GM23338 (cell line): Measurements from ENCODE around the gene BCL2. TPM values are rescaled to one million over a fixed set of nuclear protein-coding genes. Genes with fewer than 3 reads are reported as not detected.

Experiments
- ATAC-seq: fragments of 200-7000 bp; cut with Tn5 transposase; 3 replicates; pipeline ENCODE4 v1.9.1; 2020
- DNase-seq: peaks from one replicate; pipeline ENCODE4 v3.0.0-alpha.2; 2015; ENCODE audit warnings: low spot score
- H2AFZ ChIP-seq: fragments of 200-600 bp; sonication (generic); 2 replicates; pipeline ENCODE4 v1.8.0; 2016; ENCODE audit warnings: antibody characterized with exemption, mild to moderate bottlenecking, moderate library complexity
- H3F3A ChIP-seq: fragments of 200-600 bp; sonication (generic); replicated peaks from 2 replicates; pipeline ENCODE4 v1.8.0; 2017; ENCODE audit warnings: antibody characterized with exemption, mixed run types, low read depth
- H3K27ac ChIP-seq: fragments of 200-600 bp; sonication (generic); 2 replicates; pipeline ENCODE4 v1.6.1; 2016; ENCODE audit warnings: low read depth
- H3K27me3 ChIP-seq: fragments of 200-600 bp; sonication (generic); 2 replicates; pipeline ENCODE4 v1.8.0; 2016; ENCODE audit warnings: mild to moderate bottlenecking, mixed run types, moderate library complexity; ENCODE audit not compliant: insufficient read depth
- H3K36me3 ChIP-seq: fragments of 200-600 bp; sonication (generic); 2 replicates; pipeline ENCODE4 v1.8.0; 2016; ENCODE audit warnings: mild to moderate bottlenecking; ENCODE audit not compliant: insufficient read depth
- H3K4me1 ChIP-seq: fragments of 200-600 bp; sonication (generic); 2 replicates; pipeline ENCODE4 v1.8.0; 2016; ENCODE audit warnings: mild to moderate bottlenecking, moderate library complexity; ENCODE audit not compliant: insufficient read depth
- H3K4me2 ChIP-seq: fragments of 200-600 bp; sonication (generic); 2 replicates; pipeline ENCODE4 v1.7.1; 2017; ENCODE audit warnings: mixed run types
- H3K4me3 ChIP-seq: fragments of 200-600 bp; sonication (generic); 2 replicates; pipeline ENCODE4 v1.6.1; 2016; ENCODE audit warnings: mixed run types
- H3K79me2 ChIP-seq: fragments of 200-600 bp; sonication (generic); replicated peaks from 2 replicates; pipeline ENCODE4 v1.8.0; 2017; ENCODE audit warnings: mild to moderate bottlenecking; ENCODE audit not compliant: insufficient read depth
- H3K9me2 ChIP-seq: fragments of 200-600 bp; sonication (generic); 2 replicates; pipeline ENCODE4 v1.8.0; 2017; ENCODE audit not compliant: insufficient read depth
- H4K20me1 ChIP-seq: fragments of 200-600 bp; sonication (generic); replicated peaks from 2 replicates; pipeline ENCODE4 v1.8.0; 2017; ENCODE audit warnings: mild to moderate bottlenecking; ENCODE audit not compliant: insufficient read depth
- H3K27ac Mint-ChIP-seq: 2 replicates; pipeline ENCODE4 v1.8.0; 2020; ENCODE audit warnings: inconsistent platforms, mild to moderate bottlenecking, moderate library complexity, mixed read lengths
- H3K27me3 Mint-ChIP-seq: 3 replicates; pipeline ENCODE4 v1.8.0; 2022; ENCODE audit warnings: low read depth, mild to moderate bottlenecking, moderate library complexity, mixed read lengths, inconsistent platforms; ENCODE audit not compliant: insufficient read depth, poor library complexity
- H3K36me3 Mint-ChIP-seq: 3 replicates; pipeline ENCODE4 v1.8.0; 2021; ENCODE audit warnings: low read depth, mild to moderate bottlenecking, inconsistent platforms, moderate library complexity, mixed read lengths
- H3K4me1 Mint-ChIP-seq: 3 replicates; pipeline ENCODE4 v1.8.0; 2020; ENCODE audit warnings: mild to moderate bottlenecking, inconsistent platforms, mixed read lengths
- H3K4me3 Mint-ChIP-seq: 3 replicates; pipeline ENCODE4 v1.8.0; 2021; ENCODE audit warnings: moderate library complexity, mild to moderate bottlenecking, inconsistent platforms, mixed read lengths
- H3K9me3 Mint-ChIP-seq: 3 replicates; pipeline ENCODE4 v1.8.0; 2020; ENCODE audit warnings: moderate library complexity, mild to moderate bottlenecking, inconsistent platforms, mixed read lengths
- CREB1 ChIP-seq: fragments of 250-450 bp; sonication (Bioruptor Pico); IDR thresholded peaks from 2 replicates; pipeline ENCODE4 v1.5.0; 2020; ENCODE audit warnings: low read depth, mild to moderate bottlenecking, moderate library complexity
- CTCF ChIP-seq, 2 experiments: fragments of 200-600 bp in 1 of 2; sonication (generic) in 1 of 2; conservative IDR thresholded peaks; 2 replicates each; pipeline versions ENCODE4 v1.5.1 to v1.6.1; 2016 to 2017; ENCODE audit warnings: antibody characterized with exemption in 2 of 2, low read depth in 2 of 2, mild to moderate bottlenecking in 2 of 2, moderate library complexity in 1 of 2
- ETS1 ChIP-seq: IDR thresholded peaks from 2 replicates; pipeline ENCODE4 v1.6.1; 2016; ENCODE audit warnings: antibody characterized with exemption
- EZH2 ChIP-seq: fragments of 200-600 bp; sonication (generic); IDR thresholded peaks from one replicate; pipeline ENCODE4 v1.8.0; 2017; ENCODE audit warnings: antibody characterized with exemption, mild to moderate bottlenecking, low read depth; ENCODE audit not compliant: unreplicated experiment
- EZH2phosphoT487 ChIP-seq: fragments of 200-600 bp; sonication (generic); IDR thresholded peaks from one replicate; pipeline ENCODE4 v1.8.1; 2018; ENCODE audit warnings: antibody characterized with exemption; ENCODE audit not compliant: unreplicated experiment
- NANOG ChIP-seq: IDR thresholded peaks from 2 replicates; pipeline ENCODE4 v1.6.1; 2016; ENCODE audit warnings: antibody characterized with exemption, borderline replicate concordance
- POLR2AphosphoS5 ChIP-seq: IDR thresholded peaks from 2 replicates; pipeline ENCODE4 v1.6.1; 2016; ENCODE audit warnings: antibody characterized with exemption, low read depth
- STAT1 ChIP-seq: IDR thresholded peaks from one replicate; pipeline ENCODE4 v1.6.1; 2016; ENCODE audit warnings: antibody characterized with exemption; ENCODE audit not compliant: unreplicated experiment
- ZNF114 ChIP-seq: fragments of 250-450 bp; sonication (Bioruptor Pico); IDR thresholded peaks from 2 replicates; pipeline ENCODE4 v1.5.0; 2020; ENCODE audit warnings: mild to moderate bottlenecking, moderate library complexity
- ZNF462 ChIP-seq: fragments of 250-450 bp; sonication (Bioruptor Pico); IDR thresholded peaks from 2 replicates; pipeline ENCODE4 v1.5.0; 2020; ENCODE audit warnings: mild to moderate bottlenecking, moderate library complexity
- polyA plus RNA-seq: library from polyadenylated mRNA; unstranded; fragments of >200 nt; fragmentation: Nextera tagmentation; extraction: Ambion mirVana; gene quantifications from 2 replicates; pipeline ENCODE4 v1.2.1, GENCODE V29; 2016
- total RNA-seq: library from RNA; depleted of rRNA; stranded (reverse); fragments of >200 nt; shearing (Covaris generic); gene quantifications from 2 replicates; pipeline ENCODE4 v1.2.3, GENCODE V29; 2014

BCL2 gene
- total and polyA plus RNA-seq, 2 experiments from 2014 or later: 1.2 to 4.0 TPM

GRCh38 chr18:63089041-63089440, 230.5 kb downstream of the BCL2 start:
- Histone ChIP-seq H3K4me2 (no peak overlapping the region), H4K20me1 (no peaks in the 10 kb centered on the region), H3K27ac (no peak overlapping the region), H3K36me3 (no peaks in the 10 kb centered on the region), H3K9me2 (no peaks in the 10 kb centered on the region), H2AFZ (no peak overlapping the region), H3F3A (no peaks in the 10 kb centered on the region), H3K4me1 (peaks cover 4% of the 10 kb centered on the region), H3K4me3 (no peak overlapping the region), H3K79me2 (no peaks in the 10 kb centered on the region), H3K27me3 (no peaks in the 10 kb centered on the region)
- no peaks in the 10 kb centered on the region for H3K36me3 Mint-ChIP-seq
- no peaks in the 10 kb centered on the region for H3K9me3 Mint-ChIP-seq
- H3K27ac Mint-ChIP-seq: no peak overlapping the region
- TF ChIP-seq NANOG: no peak
- no peak overlapping the region for H3K4me3 Mint-ChIP-seq
- ATAC-seq (no peak), DNase-seq (no peak)
- peaks cover 2% of the 10 kb centered on the region for H3K27me3 Mint-ChIP-seq
- H3K4me1 Mint-ChIP-seq: peaks cover 16% of the 10 kb centered on the region

GRCh38 chr18:63088262-63088661, 231.3 kb downstream of the BCL2 start:
- Mint-ChIP-seq H3K4me1 (peaks cover 16% of the 10 kb centered on the region), H3K27ac (0 out of 2 replicates have a peak overlapping the region, but pooled peaks have one; percentile 15), H3K9me3 (no peaks in the 10 kb centered on the region), H3K36me3 (no peaks in the 10 kb centered on the region), H3K4me3 (no peak overlapping the region), H3K27me3 (peaks cover 2% of the 10 kb centered on the region)
- Histone ChIP-seq H3K27me3 (no peaks in the 10 kb centered on the region), H3K36me3 (no peaks in the 10 kb centered on the region), H3K79me2 (no peaks in the 10 kb centered on the region), H4K20me1 (no peaks in the 10 kb centered on the region), H2AFZ (peak overlapping the region; percentile 90), H3F3A (no peaks in the 10 kb centered on the region), H3K4me2 (no peak overlapping the region), H3K27ac (no peak overlapping the region), H3K4me1 (peaks cover 4% of the 10 kb centered on the region), H3K9me2 (no peaks in the 10 kb centered on the region), H3K4me3 (no peak overlapping the region)
- DNase-seq: peak; percentile 52
- ATAC-seq: peak; percentile 94
- TF ChIP-seq ZNF114 (CRISPR knock-in tag) (no peak), POLR2AphosphoS5 (no peak), EZH2phosphoT487 (no peak), NANOG (no peak), CREB1 (CRISPR knock-in tag) (no peak), ZNF462 (CRISPR knock-in tag) (no peak), EZH2 (no peak), ETS1 (no peak), CTCF (conservative IDR thresholded peaks at IDR 0.05; ENCODE audit: low read depth in 2 of 2) (no peak), STAT1 (no peak)
